ENCODE measurements around the gene PTPA. TPM values are rescaled to one million over a fixed set of nuclear protein-coding genes. Genes with fewer than 3 reads are reported as not detected.
A peak's percentile ranks its signal among the peaks of the same experiment; 100 is the strongest.

PTPA gene
- total and polyA plus RNA-seq, 10 of the 15 experiments (the other 5 are each of a cell fraction or from before 2014, with no cell fraction given), result 1.6 to 111 (median 55.1) TPM

GRCh38 chr9:129080601-129081387, 30.4 kb upstream of the PTPA start, which contains the start of gene DOLPP1 (continued):
- TF ChIP-seq USF2 (IDR thresholded peaks at IDR 0.05; ENCODE audit: borderline replicate concordance, low read depth, low read length) (no peak; the same call in 1 of the 2 replicates), RFX5 (IDR thresholded peaks at IDR 0.05; ENCODE audit: low read depth, low read length) (peak; percentile 94), ZNF217 (IDR thresholded peaks at IDR 0.05) (no peak), CUX1 (IDR thresholded peaks at IDR 0.05; ENCODE audit: insufficient replicate concordance, low read depth, low read length) (no peak), SP1 (IDR thresholded peaks at IDR 0.05; ENCODE audit: low read depth, low read length) (peak; percentile 100), IKZF2 (IDR thresholded peaks at IDR 0.05) (no peak), ZNF24 (IDR thresholded peaks at IDR 0.05) (no peak), TBL1XR1 (IDR thresholded peaks at IDR 0.05; ENCODE audit: low read depth, low read length) (no peak), BHLHE40 (IDR thresholded peaks at IDR 0.05; ENCODE audit: borderline replicate concordance in 1 of 2, low read depth in 2 of 2, low read length in 1 of 2) (no peak), MYC (IDR thresholded peaks at IDR 0.05; ENCODE audit: insufficient read depth, insufficient read length, insufficient replicate concordance, low read length, severe bottlenecking) (no peak), BCL3 (IDR thresholded peaks at IDR 0.05; ENCODE audit: borderline replicate concordance, insufficient read depth, low read depth, low read length, poor library complexity, severe bottlenecking) (no peak), WRNIP1 (IDR thresholded peaks at IDR 0.05; ENCODE audit: borderline replicate concordance, low read depth, low read length) (no peak), E4F1 (IDR thresholded peaks at IDR 0.05; ENCODE audit: borderline replicate concordance, partially characterized antibody) (peak; percentile 59), ZBED1 (IDR thresholded peaks at IDR 0.05; ENCODE audit: borderline replicate concordance) (no peak), SPI1 (IDR thresholded peaks at IDR 0.05; ENCODE audit: borderline replicate concordance, insufficient read depth, low read depth, low read length) (no peak)
- TF ChIP-seq, protein P1, sequence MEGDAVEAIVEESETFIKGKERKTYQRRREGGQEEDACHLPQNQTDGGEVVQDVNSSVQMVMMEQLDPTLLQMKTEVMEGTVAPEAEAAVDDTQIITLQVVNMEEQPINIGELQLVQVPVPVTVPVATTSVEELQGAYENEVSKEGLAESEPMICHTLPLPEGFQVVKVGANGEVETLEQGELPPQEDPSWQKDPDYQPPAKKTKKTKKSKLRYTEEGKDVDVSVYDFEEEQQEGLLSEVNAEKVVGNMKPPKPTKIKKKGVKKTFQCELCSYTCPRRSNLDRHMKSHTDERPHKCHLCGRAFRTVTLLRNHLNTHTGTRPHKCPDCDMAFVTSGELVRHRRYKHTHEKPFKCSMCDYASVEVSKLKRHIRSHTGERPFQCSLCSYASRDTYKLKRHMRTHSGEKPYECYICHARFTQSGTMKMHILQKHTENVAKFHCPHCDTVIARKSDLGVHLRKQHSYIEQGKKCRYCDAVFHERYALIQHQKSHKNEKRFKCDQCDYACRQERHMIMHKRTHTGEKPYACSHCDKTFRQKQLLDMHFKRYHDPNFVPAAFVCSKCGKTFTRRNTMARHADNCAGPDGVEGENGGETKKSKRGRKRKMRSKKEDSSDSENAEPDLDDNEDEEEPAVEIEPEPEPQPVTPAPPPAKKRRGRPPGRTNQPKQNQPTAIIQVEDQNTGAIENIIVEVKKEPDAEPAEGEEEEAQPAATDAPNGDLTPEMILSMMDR (IDR thresholded peaks at IDR 0.05 in 2 of 3, conservative IDR thresholded peaks at IDR 0.05 in 1 of 3; ENCODE audit: control insufficient read depth in 2 of 3, extremely low read depth in 1 of 3, insufficient read depth in 1 of 3, low read depth in 3 of 3, low read length in 3 of 3), result no peak
